Measurements from ENCODE around the gene TNFSF9. TPM values are rescaled to one million over a fixed set of nuclear protein-coding genes. Genes with fewer than 3 reads are reported as not detected.

TNFSF9 gene
- total RNA-seq, 4 donors from 2014 or later = 0.53 to 0.95 TPM; not detected in 2

- DNase-seq = no peak
- peaks cover 0 to 12% (median 5%) of the 10 kb centered on the region in 4 donors for H3K4me1 ChIP-seq
- H3K36me3 ChIP-seq = no peaks in the 10 kb centered on the region
- H3K27me3 ChIP-seq = no peaks in the 10 kb centered on the region
- TF ChIP-seq POLR2A (IDR thresholded peaks at IDR 0.05) = no peak
- TF ChIP-seq, protein P1, sequence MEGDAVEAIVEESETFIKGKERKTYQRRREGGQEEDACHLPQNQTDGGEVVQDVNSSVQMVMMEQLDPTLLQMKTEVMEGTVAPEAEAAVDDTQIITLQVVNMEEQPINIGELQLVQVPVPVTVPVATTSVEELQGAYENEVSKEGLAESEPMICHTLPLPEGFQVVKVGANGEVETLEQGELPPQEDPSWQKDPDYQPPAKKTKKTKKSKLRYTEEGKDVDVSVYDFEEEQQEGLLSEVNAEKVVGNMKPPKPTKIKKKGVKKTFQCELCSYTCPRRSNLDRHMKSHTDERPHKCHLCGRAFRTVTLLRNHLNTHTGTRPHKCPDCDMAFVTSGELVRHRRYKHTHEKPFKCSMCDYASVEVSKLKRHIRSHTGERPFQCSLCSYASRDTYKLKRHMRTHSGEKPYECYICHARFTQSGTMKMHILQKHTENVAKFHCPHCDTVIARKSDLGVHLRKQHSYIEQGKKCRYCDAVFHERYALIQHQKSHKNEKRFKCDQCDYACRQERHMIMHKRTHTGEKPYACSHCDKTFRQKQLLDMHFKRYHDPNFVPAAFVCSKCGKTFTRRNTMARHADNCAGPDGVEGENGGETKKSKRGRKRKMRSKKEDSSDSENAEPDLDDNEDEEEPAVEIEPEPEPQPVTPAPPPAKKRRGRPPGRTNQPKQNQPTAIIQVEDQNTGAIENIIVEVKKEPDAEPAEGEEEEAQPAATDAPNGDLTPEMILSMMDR (IDR thresholded peaks at IDR 0.05) = no peak
- H3K9me3 ChIP-seq = no peaks in the 10 kb centered on the region
- H3K4me3 ChIP-seq = no peak overlapping the region
- peak overlapping the region in 1 of 4 donors; percentile 52 for H3K27ac ChIP-seq
Measured at GRCh38 chr19:6519289-6519688, 11.5 kb upstream of the TNFSF9 start.

GRCh38 chr19:6521718-6522646 lies 8.8 kb upstream of the TNFSF9 start:
- Histone ChIP-seq H3K4me1 (peaks cover 0 to 12% (median 4%) of the 10 kb centered on the region in 4 donors), H3K9me3 (no peaks in the 10 kb centered on the region), H3K27ac (peak overlapping the region in 2 of 4 donors; percentile 71 to 77), H3K27me3 (no peaks in the 10 kb centered on the region), H3K4me3 (peak overlapping the region in 1 of 4 donors; percentile 18), H3K36me3 (no peaks in the 10 kb centered on the region)
- TF ChIP-seq, protein P1 (IDR thresholded peaks at IDR 0.05) = no peak
- no peak for TF ChIP-seq POLR2A (IDR thresholded peaks at IDR 0.05)
- DNase-seq = peak; percentile 48 to 92 (median 87)

DNA sequence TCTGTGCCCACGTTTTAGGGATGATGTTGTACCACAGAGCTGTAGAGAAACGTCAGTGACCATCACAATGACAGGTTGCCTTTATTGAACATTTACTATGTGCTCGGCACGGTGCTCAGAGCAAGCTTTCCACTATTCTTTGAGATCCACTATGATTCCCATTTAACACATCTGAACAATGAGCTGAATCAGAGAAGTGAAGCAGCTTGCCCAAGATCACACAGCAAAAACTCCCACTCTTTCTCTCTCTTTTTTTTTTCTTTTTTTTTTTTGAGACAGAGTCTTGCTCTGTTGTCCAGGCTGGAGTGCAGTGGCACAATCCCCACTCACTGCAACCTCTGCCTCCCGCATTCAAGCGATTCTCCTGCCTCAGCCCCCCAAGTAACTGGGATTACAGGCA lies 8.1 kb upstream of the TNFSF9 start:
- H3K27ac ChIP-seq = peak overlapping the region in 2 of 4 donors; percentile 71 to 77
- no peaks in the 10 kb centered on the region for H3K27me3 ChIP-seq
- H3K4me3 ChIP-seq = no peak overlapping the region
- H3K36me3 ChIP-seq = no peaks in the 10 kb centered on the region
- TF ChIP-seq, protein P1 (IDR thresholded peaks at IDR 0.05) = no peak
- no peak for TF ChIP-seq POLR2A (IDR thresholded peaks at IDR 0.05)
- H3K9me3 ChIP-seq = no peaks in the 10 kb centered on the region
- H3K4me1 ChIP-seq = peaks cover 0 to 11% (median 2%) of the 10 kb centered on the region in 4 donors
- DNase-seq = no peak

GRCh38 chr19:6524311-6524710 lies 6.5 kb upstream of the TNFSF9 start:
- H3K4me3 ChIP-seq = no peak overlapping the region
- peaks cover 0 to 8% (median 4%) of the 10 kb centered on the region in 4 donors for H3K4me1 ChIP-seq
- no peaks in the 10 kb centered on the region for H3K27me3 ChIP-seq
- DNase-seq = no peak
- TF ChIP-seq, protein P1 (IDR thresholded peaks at IDR 0.05) = no peak
- no peak for TF ChIP-seq POLR2A (IDR thresholded peaks at IDR 0.05)
- H3K9me3 ChIP-seq = no peaks in the 10 kb centered on the region
- no peak overlapping the region for H3K27ac ChIP-seq
- no peaks in the 10 kb centered on the region for H3K36me3 ChIP-seq

DNA sequence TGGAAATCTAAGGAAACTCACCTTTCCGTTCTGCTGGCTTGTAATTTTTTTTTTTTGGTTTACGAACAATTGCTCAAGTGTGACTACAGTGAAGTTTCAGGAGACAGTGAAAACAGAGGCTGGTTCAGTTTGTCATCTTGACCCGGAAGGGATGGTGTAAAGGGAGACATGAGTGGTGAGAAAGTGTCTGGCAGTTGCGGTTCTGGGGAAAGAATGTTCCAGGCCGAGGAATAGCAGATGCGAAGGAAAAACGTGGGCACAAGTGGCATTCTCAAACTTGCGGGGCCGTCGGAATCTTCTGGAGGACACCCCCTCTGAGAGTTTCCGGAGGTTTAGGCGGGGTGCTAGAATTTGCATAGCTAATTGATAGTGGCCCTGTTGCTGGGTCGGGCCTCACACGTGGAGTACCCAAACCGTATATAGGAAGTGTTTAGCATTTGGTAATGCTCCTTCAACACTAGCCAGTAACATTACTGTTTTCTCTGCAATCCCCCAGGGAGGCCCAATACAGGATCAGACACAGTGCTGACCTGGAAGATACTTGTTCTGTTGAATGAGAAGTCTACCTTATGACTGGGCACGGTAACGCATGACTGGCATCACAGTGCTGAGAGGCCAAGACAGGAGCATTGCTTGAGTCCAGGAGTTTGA lies 2.8 kb upstream of the TNFSF9 start:
- H3K36me3 ChIP-seq = no peaks in the 10 kb centered on the region
- TF ChIP-seq, protein P1 (IDR thresholded peaks at IDR 0.05) = no peak
- TF ChIP-seq POLR2A (IDR thresholded peaks at IDR 0.05) = no peak
- DNase-seq = peak in 2 of 3 donors; percentile 74 to 77
- peak overlapping the region in 2 of 4 donors; percentile 35 to 65 for H3K27ac ChIP-seq
- peaks cover 0 to 25% (median 12%) of the 10 kb centered on the region in 4 donors for H3K4me1 ChIP-seq
- peaks cover 0 to 4% of the 10 kb centered on the region in 2 donors for H3K27me3 ChIP-seq
- H3K9me3 ChIP-seq = no peaks in the 10 kb centered on the region
- H3K4me3 ChIP-seq = no peak overlapping the region

All from Peyer's patch (tissue), 4 donors.